HG02870 (cell line): ENCODE data around the gene C1orf232.

Source experiments
- ATAC-seq: cut with Tn5 transposase; IDR thresholded peaks from one replicate; pipeline ENCODE4 v1.9.1; 2021; ENCODE audit warnings: mild to moderate bottlenecking, moderate library complexity; ENCODE audit not compliant: unreplicated experiment

C1orf232 gene

GRCh38 chr1:26180010-26180506, 11.3 kb upstream of the C1orf232 start:
- no peak for ATAC-seq

- ATAC-seq: no peak
Observed at GRCh38 chr1:26177182-26177684, 8.5 kb upstream of the C1orf232 start, which contains the start of gene CNKSR1. CNKSR1 (plus strand) TSS chr1:26177491; CDS start chr1:26177548, 57 bp downstream.

GRCh38 chr1:26175346-26175745, 6.6 kb upstream of the C1orf232 start:
- ATAC-seq: no peak

DNA sequence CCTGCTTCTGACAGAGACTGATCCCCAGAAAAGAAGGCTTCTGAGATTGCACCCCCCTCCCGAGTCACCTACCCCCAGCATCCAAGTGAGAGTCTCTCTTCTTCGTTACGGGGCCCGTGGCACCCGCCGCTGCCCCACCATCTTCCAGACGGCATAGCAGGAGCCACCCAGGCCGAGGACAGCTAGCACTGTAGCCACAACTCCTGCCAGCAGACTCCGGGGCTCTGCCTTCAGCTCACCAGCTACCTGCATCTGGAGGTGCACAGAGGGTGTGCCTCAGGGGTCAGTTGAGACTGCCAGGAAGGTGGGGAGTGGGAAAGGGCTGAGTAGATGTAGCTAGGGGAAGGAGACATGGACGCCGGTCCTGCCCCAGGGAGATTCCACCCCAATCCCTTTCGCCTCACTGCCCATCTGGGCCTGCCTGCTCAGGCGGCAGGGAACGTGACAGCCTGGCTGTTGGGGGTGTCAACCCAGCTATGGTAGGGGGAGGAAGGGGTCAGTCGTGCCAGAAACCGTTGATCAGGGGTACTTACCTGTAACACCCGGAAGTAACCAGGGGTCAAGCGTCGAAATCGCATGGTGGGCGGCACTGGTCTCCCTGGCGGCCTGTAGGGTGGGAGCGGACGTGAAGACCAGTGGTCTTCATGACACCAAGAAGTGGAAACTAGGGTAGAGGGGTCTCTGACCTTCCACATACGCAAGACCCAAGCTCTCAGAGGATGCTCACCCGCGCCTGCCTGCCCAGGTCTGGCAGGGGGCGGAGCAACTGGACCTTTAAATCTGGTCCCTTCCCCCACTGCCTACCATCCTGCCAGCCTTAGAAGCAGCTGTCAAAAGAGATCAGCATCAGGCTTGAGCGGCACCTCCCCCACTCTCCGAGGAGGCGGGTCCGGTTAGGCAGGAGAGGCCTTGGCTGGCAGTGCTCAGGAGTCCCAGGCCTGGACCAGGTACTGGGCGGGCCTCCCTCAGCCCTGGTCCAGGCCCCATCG, 2.6 kb upstream of the C1orf232 start, which contains the start of gene ZNF593OS:
Gene ZNF593OS, minus strand, starts transcription at position 749 of the 989 bp plus-strand sequence. Its CDS starts 171 bp downstream, at position 578.
- no peak for ATAC-seq

- no peak for ATAC-seq
Observed at GRCh38 chr1:26170472-26170821, 1.7 kb upstream of the C1orf232 start.

GRCh38 chr1:26169669-26170471, 1.1 kb upstream of the C1orf232 start, which contains the start of gene ZNF593:
ZNF593 (plus strand) TSS chr1:26169908; CDS start chr1:26169984, 76 bp downstream.
- peak; percentile 91 for ATAC-seq

GRCh38 chr1:26169198-26169554, 413 bp upstream of the C1orf232 start:
- ATAC-seq: no peak

DNA sequence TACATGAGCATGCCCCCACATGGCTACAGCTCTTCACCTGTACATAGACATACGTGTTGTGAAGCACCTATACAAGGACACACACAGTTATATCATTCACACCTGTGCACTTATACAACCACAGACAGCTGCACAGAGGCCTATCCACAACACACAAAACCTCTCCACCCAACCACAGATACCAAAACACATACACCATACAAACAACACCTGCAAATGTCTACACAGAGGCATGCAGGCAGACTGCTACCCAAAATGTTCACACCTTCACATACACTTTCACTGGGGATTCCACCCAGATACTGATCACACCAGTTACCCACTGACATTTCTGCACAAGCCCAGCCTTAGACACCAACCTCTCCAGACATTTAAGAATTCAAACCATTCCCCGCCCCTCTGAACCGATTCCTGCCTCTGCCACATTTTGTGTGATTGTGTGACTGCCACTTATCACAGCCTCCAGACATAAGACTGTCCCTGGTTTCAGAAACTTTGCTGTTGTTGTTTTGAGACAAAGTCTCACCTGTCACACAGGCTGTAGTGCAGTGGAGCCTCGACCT, 2.0 kb downstream of the C1orf232 start:
- ATAC-seq: no peak

DNA sequence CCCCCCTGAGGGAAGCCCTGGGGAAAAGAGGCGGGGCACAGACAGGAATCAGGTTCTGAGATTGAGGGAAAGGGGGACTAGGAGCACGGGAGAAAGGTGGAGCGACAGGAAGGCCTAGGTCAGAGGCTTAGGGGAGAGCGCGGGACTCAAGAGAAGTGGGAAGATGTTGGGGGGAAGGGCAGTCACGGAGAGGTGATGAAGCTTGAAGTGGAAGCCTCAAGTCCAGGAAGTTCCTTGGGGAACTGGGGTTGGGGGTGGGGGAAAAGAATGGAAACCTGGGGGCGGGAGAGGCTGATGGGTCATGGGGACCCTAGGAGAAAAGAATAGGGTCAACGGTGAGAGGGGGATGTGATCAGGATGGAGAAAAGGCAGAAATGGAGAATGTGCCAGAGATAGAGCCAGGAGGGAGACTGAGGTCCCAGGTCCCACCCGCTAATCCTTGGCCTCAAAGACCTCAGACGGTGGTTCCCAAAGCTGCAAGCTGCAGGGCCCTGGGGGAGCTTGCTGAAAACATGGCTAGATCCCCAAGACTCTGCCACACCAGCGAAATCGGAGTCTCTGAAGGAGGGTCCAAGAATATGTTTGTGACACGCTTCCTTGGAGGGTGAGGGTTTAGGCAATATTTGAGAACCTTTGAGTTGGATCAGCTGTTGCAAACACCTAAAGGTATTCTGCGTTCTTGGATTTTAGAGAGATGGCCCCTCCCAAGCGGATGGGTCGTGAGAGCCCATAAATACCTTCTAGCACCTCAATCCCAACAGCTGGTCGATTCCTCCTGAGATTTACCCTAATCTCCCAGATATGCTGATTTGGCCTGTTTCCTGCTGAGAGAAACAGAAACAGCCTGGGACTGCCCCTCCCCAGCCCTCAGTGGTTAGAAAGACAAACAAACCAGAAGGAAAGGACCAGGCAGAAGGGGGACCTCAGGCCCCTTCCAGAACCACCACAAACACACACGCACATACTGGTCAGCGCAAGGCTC, 3.6 kb downstream of the C1orf232 start:
- ATAC-seq: no peak

DNA sequence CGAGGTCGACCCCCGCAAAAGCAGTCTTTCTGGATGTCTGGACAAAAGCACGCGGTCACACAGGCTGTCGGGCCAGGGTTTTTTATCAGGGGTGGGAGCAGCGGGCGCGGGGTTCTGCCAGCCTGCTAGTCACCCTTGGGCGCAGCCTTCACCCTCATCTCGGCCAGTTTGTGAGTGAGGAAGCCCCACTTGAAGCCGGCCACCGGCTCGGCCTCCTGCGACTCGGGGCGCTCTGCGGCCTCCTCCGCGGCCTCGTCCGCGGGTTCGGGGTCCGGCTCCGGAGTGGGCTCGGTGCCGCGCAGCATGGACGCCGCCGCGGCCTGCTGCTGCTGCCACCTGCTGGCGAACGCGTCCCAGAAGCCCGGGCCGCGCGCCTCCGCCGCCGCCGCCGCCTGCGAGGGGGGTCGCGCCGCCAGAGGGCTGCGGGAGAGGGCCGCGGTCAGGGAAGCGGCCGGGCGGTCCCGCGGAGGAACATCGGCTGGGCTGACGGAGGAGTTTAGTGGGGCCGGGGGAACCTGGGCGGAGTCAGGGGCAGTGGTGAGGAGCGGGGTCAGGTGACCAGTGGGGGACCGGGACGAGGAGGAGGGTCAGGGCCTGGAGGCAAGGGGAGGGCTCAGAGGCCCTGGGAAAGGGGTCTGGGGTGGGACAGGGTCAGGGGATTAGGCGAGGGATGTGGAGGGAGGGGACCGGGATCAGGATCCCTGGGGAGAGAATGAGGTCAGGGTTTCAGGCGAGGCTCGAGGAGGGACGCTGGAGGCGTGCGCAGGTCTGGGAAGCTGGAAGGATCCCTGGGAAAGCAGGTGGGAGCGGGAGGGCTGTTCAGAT, 4.5 kb downstream of the C1orf232 start:
- ATAC-seq: no peak

GRCh38 chr1:26163684-26164035, 5.1 kb downstream of the C1orf232 start:
- ATAC-seq: no peak

GRCh38 chr1:26162220-26162709, 6.5 kb downstream of the C1orf232 start:
- no peak for ATAC-seq

DNA sequence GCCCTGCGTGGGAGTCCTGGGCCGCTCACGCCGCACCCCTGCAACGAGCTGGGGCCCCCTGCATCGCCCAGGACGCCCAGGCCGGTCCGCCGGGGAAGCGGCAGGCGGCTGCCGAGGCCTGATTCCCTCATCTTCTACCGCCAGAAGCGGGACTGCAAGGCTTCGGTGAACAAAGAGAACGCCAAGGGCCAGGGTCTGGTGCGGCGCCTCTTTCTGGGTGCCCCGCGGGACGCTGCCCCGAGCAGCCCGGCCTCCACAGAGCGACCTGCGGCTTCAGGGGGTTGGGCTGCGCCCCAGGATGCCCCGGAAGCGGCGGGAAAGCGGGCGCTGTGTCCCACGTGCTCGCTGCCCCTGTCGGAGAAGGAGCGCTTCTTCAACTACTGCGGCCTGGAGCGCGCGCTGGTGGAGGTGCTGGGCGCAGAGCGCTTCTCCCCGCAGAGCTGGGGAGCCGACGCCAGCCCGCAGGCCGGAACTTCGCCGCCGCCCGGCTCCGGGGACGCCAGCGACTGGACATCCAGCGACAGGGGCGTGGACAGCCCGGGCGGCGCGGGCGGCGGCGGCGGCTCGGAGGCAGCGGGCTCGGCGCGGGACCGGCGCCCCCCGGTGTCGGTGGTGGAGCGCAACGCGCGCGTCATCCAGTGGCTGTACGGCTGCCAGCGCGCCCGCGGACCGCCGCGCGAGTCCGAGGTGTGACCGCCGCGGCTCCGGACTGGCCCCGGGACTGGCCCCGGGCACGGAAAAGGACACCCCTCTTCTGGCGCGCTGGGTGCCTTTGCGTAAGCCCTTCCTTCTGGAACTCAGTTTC, 7.1 kb downstream of the C1orf232 start:
- no peak for ATAC-seq

DNA sequence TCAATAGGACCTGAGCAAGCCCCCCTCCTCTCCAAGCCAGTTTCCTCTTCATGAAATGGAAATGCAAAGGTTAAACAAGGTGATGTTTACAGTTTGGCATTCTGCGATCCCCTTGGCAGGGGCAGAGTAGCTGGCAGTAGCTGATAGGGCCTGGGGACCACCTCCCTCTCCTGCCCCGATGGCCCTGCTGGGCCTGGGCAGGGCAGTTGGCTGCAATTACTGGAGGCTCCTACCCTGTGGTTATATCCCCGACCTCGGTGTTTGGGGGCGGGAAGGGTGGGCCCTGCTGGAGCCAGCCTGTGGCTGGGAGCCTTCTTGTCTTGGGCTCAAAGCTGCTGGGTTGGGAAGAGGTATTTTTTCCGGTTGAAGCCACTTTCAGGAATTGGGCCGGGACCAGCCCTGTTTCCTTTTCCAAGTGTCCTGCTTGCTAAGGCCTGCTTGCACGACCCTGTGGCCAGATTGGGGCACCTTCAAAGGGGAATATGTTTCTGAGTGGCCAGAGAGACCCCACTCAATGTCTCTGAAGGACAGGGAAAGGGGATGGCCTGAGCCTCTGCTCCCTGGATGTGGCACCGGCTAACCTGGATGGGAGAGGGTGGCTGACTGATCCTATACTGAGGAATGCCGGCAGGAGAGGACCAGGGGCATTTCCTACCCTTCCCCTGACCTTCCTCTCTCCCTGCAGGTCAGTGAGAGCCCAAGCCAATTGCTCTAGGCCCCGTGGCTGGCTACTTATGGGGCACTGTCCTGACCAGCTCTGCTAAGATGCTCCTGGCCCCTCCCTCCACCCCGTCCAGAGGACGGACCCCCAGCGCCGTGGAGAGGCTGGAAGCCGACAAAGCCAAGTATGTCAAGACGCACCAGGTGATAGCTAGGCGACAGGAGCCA, 8.0 kb downstream of the C1orf232 start:
- ATAC-seq: no peak

GRCh38 chr1:26159743-26160039, 9.1 kb downstream of the C1orf232 start:
- ATAC-seq: no peak

GRCh38 chr1:26158908-26159742, 9.6 kb downstream of the C1orf232 start, which contains the start of gene FAM110D:
FAM110D (plus strand) TSS chr1:26159079; CDS start chr1:26161292, 2,213 bp downstream.
- ATAC-seq: no peak
